GM12864 (cell line): ENCODE results near the gene NDUFA1.
"Not testable (repeated sequence)": the region's sequence is repeated elsewhere in the genome, so short reads cannot be mapped to it uniquely, and the experiment has no call there.

ENCODE experiments used
- DNase-seq: peaks from one replicate; pipeline ENCODE4 v3.0.0-alpha.2; 2011; ENCODE audit warnings: low read depth
- H3K4me3 ChIP-seq: 2 replicates; pipeline ENCODE4 v1.5.1; 2011; ENCODE audit warnings: mild to moderate bottlenecking, low read depth, low read length, control low read depth
- TF ChIP-seq, protein P1 (sequence below): IDR thresholded peaks from 2 replicates; pipeline ENCODE4 v1.5.1; 2011; ENCODE audit warnings: low read depth, mild to moderate bottlenecking, moderate library complexity, low read length, control low read depth, inconsistent platforms; ENCODE audit errors: missing control alignments

NDUFA1 gene

DNA sequence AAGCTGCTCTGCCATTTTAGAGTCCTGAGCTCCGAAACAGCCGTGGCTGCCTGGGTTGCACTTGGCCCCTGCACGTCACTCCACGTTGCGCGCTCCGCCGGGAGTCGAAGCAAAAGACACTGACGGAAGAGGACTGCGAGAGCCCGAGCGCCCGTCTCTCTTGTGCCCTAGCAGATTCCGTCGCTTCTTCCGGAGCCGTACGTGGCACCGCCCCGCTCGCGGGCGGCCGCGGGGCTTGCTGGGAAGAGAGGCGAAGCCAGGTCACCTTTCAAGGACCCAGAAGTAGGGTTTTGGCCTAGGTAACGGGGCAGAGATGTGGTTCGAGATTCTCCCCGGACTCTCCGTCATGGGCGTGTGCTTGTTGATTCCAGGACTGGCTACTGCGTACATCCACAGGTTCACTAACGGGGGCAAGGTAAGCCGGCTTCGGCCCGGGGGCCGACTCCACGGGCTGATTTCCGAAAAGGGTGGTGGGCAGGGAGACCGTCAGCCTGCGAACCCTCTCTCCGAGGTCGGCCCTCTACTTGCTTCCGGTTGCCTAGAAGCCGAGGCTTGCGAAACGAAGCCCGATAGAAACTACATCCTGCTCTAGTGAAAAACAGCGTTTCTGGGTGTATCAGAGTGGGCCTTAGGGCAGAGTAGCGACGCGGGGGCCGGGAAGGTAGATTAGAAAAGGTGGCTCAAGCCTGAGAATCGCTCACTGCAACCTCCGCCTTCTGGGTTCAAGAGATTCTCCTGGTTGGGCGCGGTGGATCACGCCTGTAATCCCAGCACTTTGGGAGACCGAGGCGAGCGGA lies at the start of gene NDUFA1, which contains the start of gene RNF113A:
NDUFA1 (plus strand) TSS at position 234 of the 797 bp plus-strand sequence; CDS start at position 314, 80 bp downstream.
RNF113A (minus strand) TSS at position 135 of the 797 bp plus-strand sequence; CDS start at position 15, 120 bp downstream.
- DNase-seq: peak; percentile 70
- H3K4me3 ChIP-seq: peak within 1 kb of the TSS; percentile 87
- TF ChIP-seq, protein P1, sequence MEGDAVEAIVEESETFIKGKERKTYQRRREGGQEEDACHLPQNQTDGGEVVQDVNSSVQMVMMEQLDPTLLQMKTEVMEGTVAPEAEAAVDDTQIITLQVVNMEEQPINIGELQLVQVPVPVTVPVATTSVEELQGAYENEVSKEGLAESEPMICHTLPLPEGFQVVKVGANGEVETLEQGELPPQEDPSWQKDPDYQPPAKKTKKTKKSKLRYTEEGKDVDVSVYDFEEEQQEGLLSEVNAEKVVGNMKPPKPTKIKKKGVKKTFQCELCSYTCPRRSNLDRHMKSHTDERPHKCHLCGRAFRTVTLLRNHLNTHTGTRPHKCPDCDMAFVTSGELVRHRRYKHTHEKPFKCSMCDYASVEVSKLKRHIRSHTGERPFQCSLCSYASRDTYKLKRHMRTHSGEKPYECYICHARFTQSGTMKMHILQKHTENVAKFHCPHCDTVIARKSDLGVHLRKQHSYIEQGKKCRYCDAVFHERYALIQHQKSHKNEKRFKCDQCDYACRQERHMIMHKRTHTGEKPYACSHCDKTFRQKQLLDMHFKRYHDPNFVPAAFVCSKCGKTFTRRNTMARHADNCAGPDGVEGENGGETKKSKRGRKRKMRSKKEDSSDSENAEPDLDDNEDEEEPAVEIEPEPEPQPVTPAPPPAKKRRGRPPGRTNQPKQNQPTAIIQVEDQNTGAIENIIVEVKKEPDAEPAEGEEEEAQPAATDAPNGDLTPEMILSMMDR: no peak

DNA sequence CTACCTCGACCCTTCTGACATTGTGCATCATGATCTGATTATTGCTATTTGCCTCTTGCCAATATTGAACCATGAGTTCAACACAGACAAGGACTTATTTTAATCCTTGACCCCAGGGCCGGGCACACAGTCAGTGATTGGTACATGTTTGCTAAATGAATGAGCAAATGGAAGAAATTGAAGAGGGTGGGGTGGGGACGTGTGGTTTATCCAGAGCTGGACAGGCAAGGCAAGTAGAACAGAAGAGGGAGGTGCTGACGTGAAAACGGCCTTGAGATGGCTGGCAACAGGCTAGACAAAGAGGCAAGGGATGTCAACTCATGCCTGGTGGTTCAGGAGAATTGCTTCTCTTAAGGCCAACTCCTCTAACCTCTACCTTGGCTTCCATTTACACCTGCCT lies 47.4 kb upstream of the NDUFA1 start:
- DNase-seq, H3K4me3 ChIP-seq: not testable (repeated sequence)

DNA sequence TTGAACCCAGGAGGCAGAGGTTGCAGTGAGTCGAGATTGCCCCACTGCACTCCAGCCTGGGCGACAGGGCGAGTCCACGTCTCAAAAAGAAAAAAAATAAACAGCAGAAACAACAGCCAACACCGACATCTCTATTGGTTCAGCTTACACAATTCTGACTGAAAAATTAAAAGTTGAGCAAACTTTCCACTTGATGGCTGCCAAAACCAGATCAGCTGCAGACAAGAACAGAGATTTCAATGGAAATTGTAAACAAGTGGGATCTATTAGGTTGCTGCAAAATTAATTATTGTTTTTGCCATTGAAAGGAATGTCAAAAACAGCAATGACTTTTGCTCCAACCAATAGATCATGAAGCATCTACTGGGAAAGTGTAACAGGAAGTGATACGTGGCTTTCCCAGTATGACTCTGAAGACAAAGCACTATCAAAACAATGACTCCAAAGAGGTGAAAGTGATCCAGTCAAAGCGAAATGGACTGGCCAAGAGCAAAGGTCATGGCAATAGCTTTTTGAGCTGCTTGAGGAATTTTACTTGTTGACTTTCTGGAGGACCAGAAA lies 45.2 kb upstream of the NDUFA1 start:
- DNase-seq: no peak
- H3K4me3 ChIP-seq: no peak overlapping the region
- TF ChIP-seq, protein P1: no peak

DNA sequence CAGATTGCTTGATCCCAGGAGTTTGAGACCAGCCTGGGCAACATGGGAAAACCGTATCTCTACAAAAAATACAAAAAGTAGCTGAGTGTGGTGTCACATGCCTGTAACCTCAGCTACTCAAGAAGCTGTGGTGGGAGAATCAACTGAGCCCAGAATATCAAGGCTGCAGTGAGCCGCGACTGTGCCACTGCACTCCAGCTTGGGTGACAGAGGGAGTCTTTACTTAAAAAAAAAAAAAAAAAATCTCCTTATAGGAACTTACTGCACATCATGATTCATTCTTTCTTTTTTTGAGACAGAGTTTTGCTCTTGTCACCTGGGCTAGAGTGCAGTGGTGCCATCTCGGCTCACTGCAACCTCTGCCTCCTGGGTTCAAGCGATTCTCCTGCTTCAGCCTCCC lies 43.2 kb upstream of the NDUFA1 start:
- DNase-seq: no peak
- no peak overlapping the region for H3K4me3 ChIP-seq
- TF ChIP-seq, protein P1: no peak

DNA sequence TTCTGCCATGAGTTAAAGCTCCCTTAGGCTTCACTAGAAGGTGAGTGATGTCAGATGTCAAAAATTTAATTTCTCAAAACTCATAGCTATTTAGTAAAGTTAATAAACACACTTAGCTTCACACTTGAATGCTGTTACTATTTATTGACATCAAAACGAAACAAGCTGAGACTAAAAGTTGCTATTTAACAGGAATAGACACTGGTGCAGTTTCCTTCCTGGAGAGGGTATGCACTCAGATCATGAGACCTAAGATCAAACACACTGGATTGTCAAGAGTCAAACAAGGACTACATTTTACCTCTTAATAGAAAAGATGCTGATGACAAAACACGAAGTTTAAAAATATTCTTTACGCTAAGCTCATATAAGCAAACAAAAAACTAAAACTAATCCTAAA lies 37.7 kb upstream of the NDUFA1 start:
- no peak for DNase-seq
- no peak overlapping the region for H3K4me3 ChIP-seq
- TF ChIP-seq, protein P1: no peak

DNA sequence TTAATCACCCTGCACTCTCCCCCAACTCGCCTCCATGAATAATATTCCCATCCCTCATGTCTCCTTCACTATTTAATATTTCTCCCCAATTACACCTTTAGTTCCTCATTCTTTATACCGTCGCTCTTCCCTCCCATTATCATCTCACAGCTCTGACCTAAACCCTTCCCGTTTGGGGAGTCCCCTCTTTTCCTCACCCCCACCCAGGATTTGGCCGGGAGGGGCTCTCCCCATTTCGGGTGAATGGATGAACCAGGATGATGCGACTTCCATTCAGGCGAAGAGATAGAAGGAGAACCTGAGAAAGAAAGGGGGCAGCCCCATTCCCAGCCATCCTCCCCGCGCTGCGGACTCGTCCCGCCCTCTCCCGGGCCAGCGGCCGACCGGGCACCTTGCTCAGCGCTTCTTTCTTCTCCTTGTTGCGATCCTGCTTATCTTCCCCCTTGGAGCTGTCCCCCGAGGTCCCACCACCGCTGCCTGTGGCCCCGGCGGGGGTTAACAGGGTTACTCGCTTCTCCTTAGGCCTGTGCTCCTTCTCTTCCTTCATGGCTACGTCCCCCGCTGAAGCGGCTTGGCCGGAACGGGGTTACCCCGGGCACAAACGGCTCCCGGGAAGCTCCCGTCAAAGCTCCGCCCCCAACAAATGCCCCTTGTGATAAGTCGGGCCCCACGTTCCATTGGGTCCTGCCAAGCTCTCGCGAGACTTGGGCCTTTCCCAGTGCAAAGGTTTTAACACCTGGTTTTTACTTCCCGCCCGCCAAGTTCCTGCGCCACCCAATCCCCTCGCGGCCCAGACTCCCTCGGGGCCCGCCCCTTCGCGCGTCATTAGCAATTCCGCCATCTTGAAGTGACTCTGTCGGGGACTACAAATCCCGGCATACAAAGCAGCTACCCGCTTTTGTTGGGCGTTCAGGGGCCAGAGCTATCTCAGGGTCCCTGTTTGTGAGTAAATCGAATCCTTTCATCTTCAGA lies 19.0 kb upstream of the NDUFA1 start, which contains the start of gene UPF3B:
UPF3B (minus strand) TSS at position 582 of the 972 bp plus-strand sequence; CDS start at position 547, 35 bp downstream.
- peak; percentile 95 for DNase-seq
- TF ChIP-seq, protein P1: no peak
- peak within 1 kb of the TSS; percentile 77 for H3K4me3 ChIP-seq
